MCF 10A (cell line): ENCODE measurements around the gene XCL2. TPM values are rescaled to one million over a fixed set of nuclear protein-coding genes. Genes with fewer than 3 reads are reported as not detected.
A peak's percentile ranks its signal among the peaks of the same experiment; 100 is the strongest.
"Not testable (repeated sequence)": the region's sequence is repeated elsewhere in the genome, so short reads cannot be mapped to it uniquely, and the experiment has no call there.

Experiments used
- BruUV-seq: library from RNA; stranded (reverse); fragments of 400-500 nt; replicated peaks from 2 replicates; lab custom pipeline; 2021; lab: Mats Ljungman, UMichigan
- CTCF ChIA-PET: fragments of 300-600 bp; sonication (Branson Sonifier 250); formaldehyde crosslinking; extraction: SDS; loops from one replicate; lab custom pipeline; 2021; ENCODE audit warnings: antibody characterized with exemption, inconsistent platforms; lab: Yijun Ruan, JAX
- POLR2A ChIA-PET: fragments of 300-600, 350-650 bp; sonication (Branson Sonifier 250); formaldehyde crosslinking; extraction: SDS; loops from one replicate; lab custom pipeline; 2020; ENCODE audit warnings: antibody characterized with exemption, inconsistent platforms; lab: Yijun Ruan, JAX
- DNase-seq: peaks from one replicate; pipeline ENCODE4 v3.0.0-alpha.2; 2018; ENCODE audit not compliant: unreplicated experiment
- H3K27ac Mint-ChIP-seq: one replicate; pipeline ENCODE4 v1.8.0; 2022; ENCODE audit warnings: mild to moderate bottlenecking, low read depth, mixed read lengths; ENCODE audit not compliant: unreplicated experiment
- H3K27me3 Mint-ChIP-seq: one replicate; pipeline ENCODE4 v1.8.0; 2022; ENCODE audit warnings: mixed read lengths; ENCODE audit not compliant: insufficient read depth, unreplicated experiment
- H3K36me3 Mint-ChIP-seq: one replicate; pipeline ENCODE4 v1.8.0; 2022; ENCODE audit warnings: mild to moderate bottlenecking, moderate library complexity, mixed read lengths; ENCODE audit not compliant: insufficient read depth, unreplicated experiment
- H3K4me1 Mint-ChIP-seq: one replicate; pipeline ENCODE4 v1.8.0; 2022; ENCODE audit warnings: mixed read lengths; ENCODE audit not compliant: insufficient read depth, unreplicated experiment
- H3K4me3 Mint-ChIP-seq: one replicate; pipeline ENCODE4 v1.8.0; 2022; ENCODE audit warnings: mild to moderate bottlenecking, moderate library complexity, mixed read lengths; ENCODE audit not compliant: unreplicated experiment
- H3K9me3 Mint-ChIP-seq: one replicate; pipeline ENCODE4 v1.8.0; 2022; ENCODE audit warnings: mixed read lengths; ENCODE audit not compliant: unreplicated experiment
- intact Hi-C: fragments of 100-400 bp; cut with micrococcal nuclease; formaldehyde crosslinking; loops from 2 replicates; pipeline ENCODE4 v1.14.1; 2022
- total RNA-seq: library from RNA; stranded (reverse); gene quantifications from 2 replicates; pipeline ENCODE4 v1.2.3, GENCODE V29; 2022
- TF ChIP-seq, protein P1 (sequence below): fragments of 200-600 bp; IDR thresholded peaks from one replicate; pipeline ENCODE4 v1.8.0; 2022; ENCODE audit warnings: antibody characterized with exemption, mild to moderate bottlenecking; ENCODE audit not compliant: unreplicated experiment

Gene XCL2
- total RNA-seq, 1 experiment from 2014 or later: not detected

DNA sequence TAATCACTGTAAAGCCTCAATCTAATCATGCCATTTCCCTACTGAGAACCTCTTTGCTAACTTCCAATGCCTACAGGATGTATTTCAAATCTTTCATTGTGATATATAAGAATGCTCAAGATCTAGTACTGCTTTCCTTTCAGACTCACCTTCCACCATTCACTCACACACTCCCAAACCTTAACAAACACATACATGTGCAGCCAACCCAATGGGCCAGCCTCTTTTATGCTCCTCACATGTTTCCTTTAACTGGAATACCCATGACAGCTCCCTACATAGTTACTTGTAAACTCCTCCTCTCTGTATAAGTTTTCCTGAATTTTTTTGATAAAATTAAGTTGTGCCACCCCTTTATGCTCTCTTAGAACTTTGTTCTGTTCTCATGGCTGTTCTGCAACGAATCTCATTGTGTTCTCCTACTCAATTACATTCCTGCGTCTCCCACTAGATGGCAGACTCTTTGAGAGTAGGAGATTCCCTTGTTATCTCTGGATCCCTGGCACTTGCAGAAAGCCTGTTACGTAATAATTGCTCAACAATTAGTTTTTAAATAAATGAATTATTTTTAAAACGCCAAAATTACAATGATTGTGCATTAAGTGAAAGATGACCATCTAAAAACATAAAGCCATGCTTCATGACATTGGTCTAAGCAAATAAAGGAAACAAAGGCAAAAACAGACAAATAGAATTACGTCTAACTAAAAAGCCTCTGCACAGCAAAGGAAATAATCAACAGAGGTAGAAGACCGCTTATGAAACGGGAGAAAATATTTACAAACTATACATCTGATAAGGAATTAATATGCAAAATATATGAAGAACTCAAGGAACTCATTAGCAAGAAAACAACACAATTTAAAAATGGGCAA lies 2.1 kb upstream of the XCL2 start:
- intact Hi-C loops: loop anchor here (5.0 kb wide), 1 partner anchor 801 kb away; no protein-coding TSS in a partner anchor
- H3K27ac Mint-ChIP-seq, POLR2A ChIA-PET, H3K4me1 Mint-ChIP-seq, H3K36me3 Mint-ChIP-seq, H3K27me3 Mint-ChIP-seq, BruUV-seq, H3K9me3 Mint-ChIP-seq, H3K4me3 Mint-ChIP-seq: not testable (repeated sequence)
- TF ChIP-seq, protein P1, sequence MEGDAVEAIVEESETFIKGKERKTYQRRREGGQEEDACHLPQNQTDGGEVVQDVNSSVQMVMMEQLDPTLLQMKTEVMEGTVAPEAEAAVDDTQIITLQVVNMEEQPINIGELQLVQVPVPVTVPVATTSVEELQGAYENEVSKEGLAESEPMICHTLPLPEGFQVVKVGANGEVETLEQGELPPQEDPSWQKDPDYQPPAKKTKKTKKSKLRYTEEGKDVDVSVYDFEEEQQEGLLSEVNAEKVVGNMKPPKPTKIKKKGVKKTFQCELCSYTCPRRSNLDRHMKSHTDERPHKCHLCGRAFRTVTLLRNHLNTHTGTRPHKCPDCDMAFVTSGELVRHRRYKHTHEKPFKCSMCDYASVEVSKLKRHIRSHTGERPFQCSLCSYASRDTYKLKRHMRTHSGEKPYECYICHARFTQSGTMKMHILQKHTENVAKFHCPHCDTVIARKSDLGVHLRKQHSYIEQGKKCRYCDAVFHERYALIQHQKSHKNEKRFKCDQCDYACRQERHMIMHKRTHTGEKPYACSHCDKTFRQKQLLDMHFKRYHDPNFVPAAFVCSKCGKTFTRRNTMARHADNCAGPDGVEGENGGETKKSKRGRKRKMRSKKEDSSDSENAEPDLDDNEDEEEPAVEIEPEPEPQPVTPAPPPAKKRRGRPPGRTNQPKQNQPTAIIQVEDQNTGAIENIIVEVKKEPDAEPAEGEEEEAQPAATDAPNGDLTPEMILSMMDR: peak; percentile 45
- CTCF ChIA-PET: interaction anchor here (0.7 to 2.1 kb wide), 5 partner anchors 11 to 592 kb away, joined by 3 to 6 read pairs (median 3); no protein-coding TSS in a partner anchor
- DNase-seq: peak; percentile 61

DNA sequence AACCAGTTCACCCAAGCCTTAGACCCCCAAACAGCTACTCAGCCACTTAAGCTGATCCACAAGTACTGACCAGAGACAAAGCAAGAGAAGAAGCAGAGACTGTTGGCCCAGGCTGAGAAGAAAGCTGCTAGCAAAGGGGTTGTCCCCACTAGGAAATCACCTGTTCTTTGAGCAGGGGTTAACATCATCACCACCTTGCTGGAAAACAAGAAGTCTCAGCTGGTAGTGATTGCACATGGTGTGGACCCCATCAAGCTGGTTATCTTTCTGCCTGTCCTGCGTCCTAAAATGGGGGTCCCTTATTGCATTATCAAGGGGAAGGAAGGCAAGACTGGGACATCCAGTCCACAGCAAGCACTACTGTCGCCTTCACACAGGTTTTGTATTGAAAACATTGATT lies 819 bp downstream of the XCL2 start:
- BruUV-seq, H3K27me3 Mint-ChIP-seq, H3K27ac Mint-ChIP-seq, H3K9me3 Mint-ChIP-seq, H3K4me3 Mint-ChIP-seq, CTCF ChIA-PET, POLR2A ChIA-PET, H3K4me1 Mint-ChIP-seq, DNase-seq, intact Hi-C loops, H3K36me3 Mint-ChIP-seq: not testable (repeated sequence)

DNA sequence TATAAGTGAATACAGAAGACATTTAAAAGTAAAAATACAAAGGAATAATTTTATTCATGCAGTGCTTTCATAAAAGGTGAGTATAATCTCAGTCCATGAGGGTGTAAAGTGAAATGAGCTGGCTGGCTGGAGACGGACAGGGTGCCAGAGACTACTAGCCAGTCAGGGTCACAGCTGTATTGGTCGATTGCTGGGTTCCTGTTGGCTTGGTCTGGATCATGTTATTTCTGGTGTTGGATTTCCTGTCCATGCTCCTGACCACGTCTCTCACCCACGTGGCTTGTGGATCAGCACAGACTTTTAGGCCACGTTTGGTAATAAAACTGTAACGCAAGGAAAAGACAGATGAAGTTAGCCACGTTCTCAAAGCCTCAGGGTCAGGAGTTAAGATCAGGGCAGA lies 3.0 kb downstream of the XCL2 start:
- POLR2A ChIA-PET, DNase-seq, H3K4me1 Mint-ChIP-seq, H3K36me3 Mint-ChIP-seq, BruUV-seq, intact Hi-C loops, H3K4me3 Mint-ChIP-seq, H3K9me3 Mint-ChIP-seq, H3K27ac Mint-ChIP-seq, H3K27me3 Mint-ChIP-seq, CTCF ChIA-PET: not testable (repeated sequence)

DNA sequence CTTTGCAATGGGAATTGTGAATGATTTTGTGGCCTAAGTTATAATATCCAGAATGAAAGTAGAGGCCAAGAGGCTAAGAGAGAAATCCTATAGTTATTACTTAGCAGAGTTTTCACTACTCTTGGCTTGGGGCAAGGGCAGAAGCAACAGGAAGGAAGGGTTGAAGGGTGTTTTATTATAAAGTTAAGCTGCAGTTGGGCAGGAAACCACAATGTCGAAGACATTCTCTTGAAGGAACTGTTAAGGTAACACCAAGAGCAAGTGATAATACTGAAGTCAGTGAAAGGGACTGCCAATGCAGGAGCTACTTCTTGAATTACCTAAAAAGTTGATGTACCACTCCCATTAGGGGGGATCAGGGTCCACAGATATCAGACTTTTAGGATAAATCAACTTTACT lies 8.3 kb downstream of the XCL2 start:
- intact Hi-C loops: no loop called here
- Mint-ChIP-seq H3K4me1 (no peaks in the 10 kb centered on the region), H3K9me3 (no peaks in the 10 kb centered on the region), H3K27me3 (no peaks in the 10 kb centered on the region), H3K27ac (no peak overlapping the region), H3K36me3 (no peaks in the 10 kb centered on the region), H3K4me3 (no peak overlapping the region)
- TF ChIP-seq, protein P1: no peak
- BruUV-seq: no TSS peak
- ChIA-PET CTCF (interaction anchor here (0.5 to 2.7 kb wide), 6 partner anchors 10 to 95 kb away, joined by 3 to 8 read pairs (median 3); no protein-coding TSS in a partner anchor), POLR2A (no interaction called here)
- no peak for DNase-seq
